Neural crest cell (in vitro differentiated cells): ENCODE measurements around the gene HMCN2. TPM values are rescaled to one million over a fixed set of nuclear protein-coding genes. Genes with fewer than 3 reads are reported as not detected.

Experiments
- DNase-seq: peaks from one replicate; pipeline ENCODE4 v3.0.0; 2021; ENCODE audit warnings: low read depth, mixed read lengths, low spot score
- H3K27ac Mint-ChIP-seq: one replicate; pipeline ENCODE4 v1.8.0; 2021; ENCODE audit warnings: mild to moderate bottlenecking, mixed read lengths; ENCODE audit not compliant: unreplicated experiment
- H3K27me3 Mint-ChIP-seq: 2 replicates; pipeline ENCODE4 v1.8.0; 2021; ENCODE audit warnings: low read depth, mild to moderate bottlenecking, mixed read lengths
- H3K36me3 Mint-ChIP-seq: 2 replicates; pipeline ENCODE4 v1.8.0; 2021; ENCODE audit warnings: low read depth, mild to moderate bottlenecking, mixed read lengths
- H3K4me1 Mint-ChIP-seq: 2 replicates; pipeline ENCODE4 v1.8.0; 2021; ENCODE audit warnings: mixed read lengths
- H3K4me3 Mint-ChIP-seq: one replicate; pipeline ENCODE4 v1.8.0; 2021; ENCODE audit warnings: mild to moderate bottlenecking, mixed read lengths
- H3K9me3 Mint-ChIP-seq: 2 replicates; pipeline ENCODE4 v1.8.0; 2021; ENCODE audit warnings: mixed read lengths
- CTCF ChIP-seq: fragments of 200-600 bp; sonication (generic); conservative IDR thresholded peaks from 2 replicates; pipeline ENCODE4 v1.5.0; 2021; ENCODE audit warnings: antibody characterized with exemption, mild to moderate bottlenecking
- total RNA-seq: library from RNA; stranded (reverse); gene quantifications from 2 replicates; pipeline ENCODE4 v1.2.1, GENCODE V29; 2021

HMCN2 gene
- total RNA-seq, 1 donor from 2014 or later = not detected

GRCh38 chr9:130394814-130395470, 129.4 kb downstream of the HMCN2 start:
- H3K9me3 Mint-ChIP-seq = no peaks in the 10 kb centered on the region
- H3K4me3 Mint-ChIP-seq = no peak overlapping the region
- TF ChIP-seq CTCF = no peak
- no peaks in the 10 kb centered on the region for H3K27me3 Mint-ChIP-seq
- DNase-seq = no peak
- no peaks in the 10 kb centered on the region for H3K36me3 Mint-ChIP-seq
- H3K4me1 Mint-ChIP-seq = peaks cover 10% of the 10 kb centered on the region
- no peak overlapping the region for H3K27ac Mint-ChIP-seq

GRCh38 chr9:130395810-130396435, 130.4 kb downstream of the HMCN2 start:
- Mint-ChIP-seq H3K9me3 (no peaks in the 10 kb centered on the region), H3K36me3 (no peaks in the 10 kb centered on the region)

GRCh38 chr9:130396581-130396980, 131.0 kb downstream of the HMCN2 start:
- DNase-seq = no peak
- Mint-ChIP-seq H3K36me3 (no peaks in the 10 kb centered on the region), H3K27ac (no peak overlapping the region), H3K4me3 (no peak overlapping the region), H3K4me1 (peaks cover 4% of the 10 kb centered on the region), H3K9me3 (no peaks in the 10 kb centered on the region), H3K27me3 (no peaks in the 10 kb centered on the region)
- no peak for TF ChIP-seq CTCF

More at GRCh38 chr9:130395810-130396435, 130.4 kb downstream of the HMCN2 start:
- no peak overlapping the region for H3K27ac Mint-ChIP-seq
- TF ChIP-seq CTCF = no peak
- no peak overlapping the region for H3K4me3 Mint-ChIP-seq
- H3K4me1 Mint-ChIP-seq = peaks cover 4% of the 10 kb centered on the region
- no peak for DNase-seq
- H3K27me3 Mint-ChIP-seq = no peaks in the 10 kb centered on the region

- Mint-ChIP-seq H3K27ac (no peak overlapping the region), H3K4me1 (no peaks in the 10 kb centered on the region), H3K27me3 (no peaks in the 10 kb centered on the region), H3K9me3 (no peaks in the 10 kb centered on the region), H3K4me3 (no peak overlapping the region), H3K36me3 (no peaks in the 10 kb centered on the region)
- DNase-seq = no peak
- no peak for TF ChIP-seq CTCF
Measured at GRCh38 chr9:130398487-130399240, 133.1 kb downstream of the HMCN2 start.

- Mint-ChIP-seq H3K27me3 (no peaks in the 10 kb centered on the region), H3K4me3 (no peak overlapping the region), H3K36me3 (no peaks in the 10 kb centered on the region), H3K4me1 (no peaks in the 10 kb centered on the region), H3K27ac (no peak overlapping the region), H3K9me3 (no peaks in the 10 kb centered on the region)
- TF ChIP-seq CTCF = no peak
- no peak for DNase-seq
Measured at GRCh38 chr9:130399768-130400167, 134.2 kb downstream of the HMCN2 start.
